ENCODE data around the gene SSMEM1.
"Not testable (repeated sequence)": the region's sequence is repeated elsewhere in the genome, so short reads cannot be mapped to it uniquely, and the experiment has no call there.

SSMEM1 gene

GRCh38 chr7:130210181-130210935 lies 2.7 kb downstream of the SSMEM1 start:
- no peak for DNase-seq

GRCh38 chr7:130213828-130214227 lies 6.2 kb downstream of the SSMEM1 start:
- DNase-seq = no peak

- no peak for DNase-seq
Observed at GRCh38 chr7:130216025-130216424, 8.4 kb downstream of the SSMEM1 start.

- no peak for DNase-seq
Observed at GRCh38 chr7:130216750-130217149, 9.1 kb downstream of the SSMEM1 start.

- DNase-seq = no peak
Observed at GRCh38 chr7:130218806-130219620, 11.4 kb downstream of the SSMEM1 start.

GRCh38 chr7:130219871-130220270 lies 12.2 kb downstream of the SSMEM1 start:
- no peak for DNase-seq

GRCh38 chr7:130221746-130222145 lies 14.1 kb downstream of the SSMEM1 start:
- DNase-seq = no peak

GRCh38 chr7:130223646-130224045 lies 16.0 kb downstream of the SSMEM1 start:
- DNase-seq = no peak

- no peak for DNase-seq
Observed at GRCh38 chr7:130224210-130224609, 16.6 kb downstream of the SSMEM1 start.

GRCh38 chr7:130224923-130225322 lies 17.3 kb downstream of the SSMEM1 start:
- DNase-seq = not testable (repeated sequence)

- no peak for DNase-seq
Observed at GRCh38 chr7:130226333-130226732, 18.7 kb downstream of the SSMEM1 start.

GRCh38 chr7:130227883-130228575 lies 20.4 kb downstream of the SSMEM1 start:
- DNase-seq = peak in 5 of 58 donors; percentile 3 to 70 (median 6)

- no peak for DNase-seq
Observed at GRCh38 chr7:130228840-130229502, 21.3 kb downstream of the SSMEM1 start.

- DNase-seq = not testable (repeated sequence)
Observed at GRCh38 chr7:130229981-130230380, 22.3 kb downstream of the SSMEM1 start.

GRCh38 chr7:130231792-130232191 lies 24.1 kb downstream of the SSMEM1 start:
- peak in 8 of 58 donors; percentile 3 to 27 (median 6) for DNase-seq

GRCh38 chr7:130232209-130232608 lies 24.5 kb downstream of the SSMEM1 start:
- DNase-seq = no peak

- DNase-seq = no peak
Observed at GRCh38 chr7:130234078-130234477, 26.4 kb downstream of the SSMEM1 start.

GRCh38 chr7:130236361-130236760 lies 28.7 kb downstream of the SSMEM1 start:
- not testable (repeated sequence) for DNase-seq

- no peak for DNase-seq
Observed at GRCh38 chr7:130240240-130240639, 32.6 kb downstream of the SSMEM1 start.

GRCh38 chr7:130242198-130243014 lies 34.7 kb downstream of the SSMEM1 start:
- peak in 27 of 58 donors; percentile 1 to 54 (median 20) for DNase-seq
